ENCODE data around the gene ARHGEF2.
"Not testable (repeated sequence)": the region's sequence is repeated elsewhere in the genome, so short reads cannot be mapped to it uniquely, and the experiment has no call there.

The ARHGEF2 gene

DNA sequence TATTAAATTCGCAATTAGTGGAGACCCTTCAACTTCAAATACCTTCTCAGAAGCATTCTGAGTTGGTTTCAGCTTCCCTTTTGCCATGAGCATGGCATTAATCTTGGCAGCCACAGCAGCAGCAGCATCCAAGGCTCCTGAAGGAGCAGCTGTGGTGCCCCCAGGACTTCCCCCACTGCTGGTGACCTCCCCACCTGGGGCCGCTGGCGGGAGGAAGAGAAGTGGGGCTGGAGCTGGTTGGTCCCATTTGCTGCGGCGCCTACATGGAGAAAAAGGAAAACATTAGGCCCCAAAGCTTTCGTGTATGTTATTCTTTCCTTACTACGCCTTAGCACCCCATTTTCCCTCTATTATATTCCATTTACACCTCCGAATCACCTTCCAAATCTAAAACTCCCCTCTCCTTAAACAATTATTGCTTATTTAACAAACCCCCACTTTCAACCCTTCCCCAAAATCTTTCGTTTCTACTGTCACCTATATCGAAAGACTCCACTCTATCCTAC lies 44.7 kb downstream of the ARHGEF2 start:
- H3K4me3 ChIP-seq (ENCODE audit: low read depth, low read length): peak overlapping the region; percentile 98
- DNase-seq (ENCODE audit: low read depth): no peak
- in situ Hi-C loops (cut with HindIII; ENCODE audit: low sequenced_read_pairs): no loop called here
- TF ChIP-seq, protein P1, sequence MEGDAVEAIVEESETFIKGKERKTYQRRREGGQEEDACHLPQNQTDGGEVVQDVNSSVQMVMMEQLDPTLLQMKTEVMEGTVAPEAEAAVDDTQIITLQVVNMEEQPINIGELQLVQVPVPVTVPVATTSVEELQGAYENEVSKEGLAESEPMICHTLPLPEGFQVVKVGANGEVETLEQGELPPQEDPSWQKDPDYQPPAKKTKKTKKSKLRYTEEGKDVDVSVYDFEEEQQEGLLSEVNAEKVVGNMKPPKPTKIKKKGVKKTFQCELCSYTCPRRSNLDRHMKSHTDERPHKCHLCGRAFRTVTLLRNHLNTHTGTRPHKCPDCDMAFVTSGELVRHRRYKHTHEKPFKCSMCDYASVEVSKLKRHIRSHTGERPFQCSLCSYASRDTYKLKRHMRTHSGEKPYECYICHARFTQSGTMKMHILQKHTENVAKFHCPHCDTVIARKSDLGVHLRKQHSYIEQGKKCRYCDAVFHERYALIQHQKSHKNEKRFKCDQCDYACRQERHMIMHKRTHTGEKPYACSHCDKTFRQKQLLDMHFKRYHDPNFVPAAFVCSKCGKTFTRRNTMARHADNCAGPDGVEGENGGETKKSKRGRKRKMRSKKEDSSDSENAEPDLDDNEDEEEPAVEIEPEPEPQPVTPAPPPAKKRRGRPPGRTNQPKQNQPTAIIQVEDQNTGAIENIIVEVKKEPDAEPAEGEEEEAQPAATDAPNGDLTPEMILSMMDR (IDR thresholded peaks at IDR 0.05; ENCODE audit: low read depth, low read length, missing control alignments): no peak

DNA sequence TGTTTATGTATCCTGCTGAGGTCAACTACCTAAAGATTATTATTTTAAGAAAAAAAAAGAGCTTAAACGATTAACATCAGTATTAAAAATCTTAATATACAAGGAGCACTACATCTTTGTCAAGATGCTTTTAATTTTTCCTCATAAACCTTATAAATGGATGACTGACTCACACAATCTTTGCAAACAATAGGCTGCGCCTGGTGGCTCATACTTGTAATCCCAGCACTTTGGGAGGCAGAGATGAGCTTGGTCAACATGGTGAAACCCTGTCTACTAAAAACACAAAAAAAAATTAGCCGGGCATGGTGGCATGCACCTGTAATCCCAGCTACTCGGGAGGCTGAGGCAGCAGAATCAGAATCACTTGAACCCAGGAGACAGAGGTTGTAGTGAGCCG lies 45.9 kb downstream of the ARHGEF2 start:
- in situ Hi-C loops (cut with HindIII; ENCODE audit: low sequenced_read_pairs): no loop called here
- DNase-seq (ENCODE audit: low read depth): no peak
- no peak overlapping the region for H3K4me3 ChIP-seq (ENCODE audit: low read depth, low read length)
- TF ChIP-seq, protein P1 (IDR thresholded peaks at IDR 0.05; ENCODE audit: low read depth, low read length, missing control alignments): no peak

DNA sequence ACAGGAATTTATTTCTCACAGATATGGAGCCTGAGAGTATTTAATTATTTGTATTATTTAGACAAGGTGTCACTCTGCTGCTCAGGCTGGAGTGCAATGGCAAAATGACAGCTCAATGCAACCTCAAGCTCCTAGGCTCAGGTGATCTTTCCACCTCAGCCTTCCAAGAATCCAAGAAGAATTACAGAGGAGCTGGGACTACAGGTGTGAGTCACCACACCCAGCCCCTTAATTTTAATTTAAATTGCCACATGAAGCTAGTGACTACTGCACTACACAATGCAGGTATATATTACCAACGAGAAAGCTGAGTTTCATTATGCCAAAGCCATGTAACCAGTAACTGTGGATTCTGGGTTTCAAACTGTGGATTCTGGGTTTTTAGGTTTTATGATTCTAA lies 46.3 kb downstream of the ARHGEF2 start:
- TF ChIP-seq, protein P1 (IDR thresholded peaks at IDR 0.05; ENCODE audit: low read depth, low read length, missing control alignments): no peak
- in situ Hi-C loops (cut with HindIII; ENCODE audit: low sequenced_read_pairs): no loop called here
- no peak overlapping the region for H3K4me3 ChIP-seq (ENCODE audit: low read depth, low read length)
- DNase-seq (ENCODE audit: low read depth): no peak

DNA sequence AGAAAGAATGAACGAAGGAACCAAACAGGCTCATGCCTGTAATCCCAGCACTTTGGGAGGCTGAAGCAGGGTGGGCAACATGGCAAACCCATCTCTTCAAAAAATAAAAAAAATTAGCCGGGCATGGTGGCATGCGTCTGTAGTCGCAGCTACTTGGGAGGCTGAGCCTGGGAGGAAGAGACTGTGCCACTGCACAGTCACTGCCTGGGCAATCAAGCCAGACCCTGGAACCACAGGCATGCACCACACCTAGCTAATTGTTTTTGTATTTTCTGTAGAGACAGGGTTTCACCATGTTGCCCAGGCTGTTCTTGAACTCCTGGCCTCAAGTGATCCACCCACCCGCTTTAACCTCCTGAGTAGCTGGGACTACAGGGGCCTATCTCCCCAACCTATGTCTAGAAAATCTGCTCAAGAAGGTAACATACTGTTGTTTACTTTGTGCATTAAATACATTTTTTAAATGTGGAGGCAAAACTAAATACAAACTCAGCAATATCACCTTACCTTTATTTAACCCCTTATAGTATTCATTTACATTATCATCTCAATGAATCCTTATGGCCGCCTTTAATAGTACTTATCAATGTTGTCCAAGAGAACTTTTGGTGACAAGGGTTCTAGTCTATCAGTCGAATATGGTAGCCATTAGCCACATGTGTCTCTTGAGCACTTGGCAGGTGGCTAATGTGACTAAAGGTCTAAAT lies 46.9 kb downstream of the ARHGEF2 start:
- TF ChIP-seq, protein P1 (IDR thresholded peaks at IDR 0.05; ENCODE audit: low read depth, low read length, missing control alignments): no peak
- DNase-seq (ENCODE audit: low read depth): no peak
- in situ Hi-C loops (cut with HindIII; ENCODE audit: low sequenced_read_pairs): no loop called here
- no peak overlapping the region for H3K4me3 ChIP-seq (ENCODE audit: low read depth, low read length)

DNA sequence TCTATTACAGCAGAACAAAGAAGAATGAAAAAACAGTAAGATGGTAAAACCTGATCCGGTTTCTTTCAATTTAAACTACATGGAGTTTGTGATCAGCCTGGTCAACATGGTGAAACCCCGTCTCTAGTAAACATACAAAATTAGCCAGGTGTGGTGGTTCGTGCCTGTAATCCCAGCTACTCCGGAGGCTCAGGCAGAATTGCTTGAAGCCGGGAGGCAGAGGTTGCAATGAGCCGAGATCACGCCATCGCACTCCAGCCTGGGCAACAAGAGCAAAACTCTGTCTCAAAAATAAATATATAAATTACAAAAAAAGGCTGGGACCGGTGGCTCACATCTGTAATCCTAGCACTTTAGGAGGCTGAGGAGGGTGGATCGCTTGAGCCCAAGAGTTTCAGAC lies 47.6 kb downstream of the ARHGEF2 start:
- in situ Hi-C loops (cut with HindIII; ENCODE audit: low sequenced_read_pairs): not testable (repeated sequence)

DNA sequence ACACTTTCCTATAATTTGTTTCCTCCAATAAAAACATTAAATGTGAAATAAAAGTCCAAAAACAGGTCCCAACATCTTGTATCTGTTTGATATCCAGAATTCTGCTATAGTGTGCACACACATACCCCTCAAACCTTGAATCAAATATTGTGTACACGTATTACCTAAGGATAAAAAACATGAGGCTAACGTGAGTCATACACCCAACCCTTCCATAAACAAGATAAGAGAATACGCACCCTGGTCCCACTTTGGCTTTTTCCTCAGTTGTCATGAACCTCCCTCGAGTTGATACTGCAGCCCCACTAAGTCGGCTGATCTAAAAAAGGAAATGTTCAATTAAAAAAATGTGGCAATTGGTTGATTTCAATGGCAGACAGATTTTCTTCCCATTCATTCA lies 49.3 kb downstream of the ARHGEF2 start:
- no peak overlapping the region for H3K4me3 ChIP-seq (ENCODE audit: low read depth, low read length)
- no peak for DNase-seq (ENCODE audit: low read depth)
- TF ChIP-seq, protein P1 (IDR thresholded peaks at IDR 0.05; ENCODE audit: low read depth, low read length, missing control alignments): no peak
- in situ Hi-C loops (cut with HindIII; ENCODE audit: low sequenced_read_pairs): no loop called here

More for the DNA sequence above, 47.6 kb downstream of the ARHGEF2 start:
- H3K4me3 ChIP-seq (ENCODE audit: low read depth, low read length); DNase-seq (ENCODE audit: low read depth): not testable (repeated sequence)

DNA sequence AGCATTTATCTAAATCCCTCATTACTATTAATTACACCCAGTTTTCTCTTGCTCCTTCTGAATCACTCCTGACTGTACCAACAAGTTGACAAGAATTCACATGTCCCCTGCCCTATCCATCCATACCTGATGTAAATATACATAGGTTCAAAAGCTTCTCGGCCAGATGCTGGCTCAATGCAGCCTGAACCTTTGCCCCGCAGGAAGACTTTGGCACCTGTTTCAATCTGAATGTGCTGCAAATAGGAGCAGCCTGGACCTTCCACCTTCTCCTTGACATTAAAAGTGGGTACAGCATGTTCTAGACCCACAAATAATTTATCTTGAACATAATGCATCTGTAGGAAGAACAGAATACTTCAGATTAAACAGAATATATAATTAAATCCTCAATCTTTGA lies 52.8 kb downstream of the ARHGEF2 start:
- H3K4me3 ChIP-seq (ENCODE audit: low read depth, low read length): no peak overlapping the region
- no peak for DNase-seq (ENCODE audit: low read depth)
- TF ChIP-seq, protein P1 (IDR thresholded peaks at IDR 0.05; ENCODE audit: low read depth, low read length, missing control alignments): no peak
- in situ Hi-C loops (cut with HindIII; ENCODE audit: low sequenced_read_pairs): no loop called here

All from astrocyte of the cerebellum (primary cell).